ENCODE results near the gene NHERF2.

The NHERF2 gene

GRCh38 chr16:1991135-1991551 lies 35.6 kb upstream of the NHERF2 start:
- DNase-seq, result no peak

GRCh38 chr16:1991588-1991947 lies 35.1 kb upstream of the NHERF2 start:
- no peak for DNase-seq

GRCh38 chr16:1991948-1992703 lies 34.6 kb upstream of the NHERF2 start:
- DNase-seq, result peak; percentile 91

GRCh38 chr16:1992704-1993317 lies 33.9 kb upstream of the NHERF2 start:
- DNase-seq, result no peak

GRCh38 chr16:1993731-1994131 lies 33.0 kb upstream of the NHERF2 start:
- no peak for DNase-seq

GRCh38 chr16:1997494-1998359 lies 29.0 kb upstream of the NHERF2 start:
- DNase-seq, result no peak

- no peak for DNase-seq
Observed at GRCh38 chr16:1998360-1998835, 28.3 kb upstream of the NHERF2 start.

- DNase-seq, result no peak
Observed at GRCh38 chr16:1998852-1999801, 27.6 kb upstream of the NHERF2 start.

GRCh38 chr16:1999866-2000514 lies 26.7 kb upstream of the NHERF2 start:
- no peak for DNase-seq

- DNase-seq, result no peak
Observed at GRCh38 chr16:2001035-2001434, 25.7 kb upstream of the NHERF2 start.

- no peak for DNase-seq
Observed at GRCh38 chr16:2001456-2002355, 25.0 kb upstream of the NHERF2 start.

- no peak for DNase-seq
Observed at GRCh38 chr16:2002406-2003230, 24.1 kb upstream of the NHERF2 start.

GRCh38 chr16:2003231-2003826 lies 23.4 kb upstream of the NHERF2 start:
- DNase-seq, result no peak

GRCh38 chr16:2003827-2004641 lies 22.7 kb upstream of the NHERF2 start:
- DNase-seq, result peak; percentile 79

GRCh38 chr16:2004795-2005517 lies 21.7 kb upstream of the NHERF2 start:
- DNase-seq, result no peak

GRCh38 chr16:2005646-2006045 lies 21.1 kb upstream of the NHERF2 start:
- no peak for DNase-seq

GRCh38 chr16:2006317-2006716 lies 20.4 kb upstream of the NHERF2 start:
- no peak for DNase-seq
